GM10847 (cell line): Measurements from ENCODE around the gene IGSF9.

Experiments used
- POLR2A ChIP-seq: IDR thresholded peaks from 2 replicates; pipeline ENCODE4 v1.6.1; 2011; ENCODE audit not compliant: insufficient read length; ENCODE audit errors: extremely low read depth

The IGSF9 gene

GRCh38 chr1:159979257-159979656, 33.8 kb upstream of the IGSF9 start:
- no peak for TF ChIP-seq POLR2A

- TF ChIP-seq POLR2A: no peak
Measured at GRCh38 chr1:159978107-159978398, 32.6 kb upstream of the IGSF9 start.

GRCh38 chr1:159977364-159978106, 32.1 kb upstream of the IGSF9 start:
- TF ChIP-seq POLR2A: no peak

GRCh38 chr1:159974350-159974965, 29.0 kb upstream of the IGSF9 start:
- TF ChIP-seq POLR2A: no peak

- no peak for TF ChIP-seq POLR2A
Measured at GRCh38 chr1:159973350-159973940, 28.0 kb upstream of the IGSF9 start.

GRCh38 chr1:159972443-159973205, 27.2 kb upstream of the IGSF9 start:
- TF ChIP-seq POLR2A: no peak

GRCh38 chr1:159970932-159971342, 25.5 kb upstream of the IGSF9 start:
- TF ChIP-seq POLR2A: no peak

- TF ChIP-seq POLR2A: no peak
Measured at GRCh38 chr1:159968901-159969300, 23.5 kb upstream of the IGSF9 start.

- TF ChIP-seq POLR2A: no peak
Measured at GRCh38 chr1:159965263-159965662, 19.9 kb upstream of the IGSF9 start.

GRCh38 chr1:159964144-159964543, 18.7 kb upstream of the IGSF9 start:
- no peak for TF ChIP-seq POLR2A

GRCh38 chr1:159962176-159962575, 16.8 kb upstream of the IGSF9 start:
- no peak for TF ChIP-seq POLR2A

- no peak for TF ChIP-seq POLR2A
Measured at GRCh38 chr1:159961636-159962035, 16.2 kb upstream of the IGSF9 start.

GRCh38 chr1:159960721-159961381, 15.4 kb upstream of the IGSF9 start:
- no peak for TF ChIP-seq POLR2A

GRCh38 chr1:159959451-159959850, 14.0 kb upstream of the IGSF9 start:
- no peak for TF ChIP-seq POLR2A

- no peak for TF ChIP-seq POLR2A
Measured at GRCh38 chr1:159958719-159959380, 13.4 kb upstream of the IGSF9 start.
